ENCODE data around the gene ITSN2.

DNA sequence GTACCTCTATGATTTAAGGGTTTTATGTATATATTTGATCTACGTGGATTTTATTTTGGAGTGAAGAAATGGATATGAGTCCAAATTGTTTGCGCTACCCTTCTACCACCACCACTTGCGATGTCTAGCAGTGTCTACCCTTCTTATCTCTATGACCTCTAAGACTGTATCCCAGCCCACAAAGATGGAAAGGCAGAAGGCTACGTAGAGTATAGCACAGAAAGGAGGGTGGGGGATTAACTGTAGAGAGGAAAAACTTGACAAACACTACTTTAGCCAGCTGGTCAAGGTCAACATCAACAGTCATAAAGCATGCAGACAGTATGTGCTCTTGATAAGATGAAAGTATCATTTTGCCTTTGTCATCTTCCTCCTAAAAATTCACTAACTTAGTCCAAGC lies 14.4 kb downstream of the ITSN2 start:
- TF ChIP-seq, protein P1, sequence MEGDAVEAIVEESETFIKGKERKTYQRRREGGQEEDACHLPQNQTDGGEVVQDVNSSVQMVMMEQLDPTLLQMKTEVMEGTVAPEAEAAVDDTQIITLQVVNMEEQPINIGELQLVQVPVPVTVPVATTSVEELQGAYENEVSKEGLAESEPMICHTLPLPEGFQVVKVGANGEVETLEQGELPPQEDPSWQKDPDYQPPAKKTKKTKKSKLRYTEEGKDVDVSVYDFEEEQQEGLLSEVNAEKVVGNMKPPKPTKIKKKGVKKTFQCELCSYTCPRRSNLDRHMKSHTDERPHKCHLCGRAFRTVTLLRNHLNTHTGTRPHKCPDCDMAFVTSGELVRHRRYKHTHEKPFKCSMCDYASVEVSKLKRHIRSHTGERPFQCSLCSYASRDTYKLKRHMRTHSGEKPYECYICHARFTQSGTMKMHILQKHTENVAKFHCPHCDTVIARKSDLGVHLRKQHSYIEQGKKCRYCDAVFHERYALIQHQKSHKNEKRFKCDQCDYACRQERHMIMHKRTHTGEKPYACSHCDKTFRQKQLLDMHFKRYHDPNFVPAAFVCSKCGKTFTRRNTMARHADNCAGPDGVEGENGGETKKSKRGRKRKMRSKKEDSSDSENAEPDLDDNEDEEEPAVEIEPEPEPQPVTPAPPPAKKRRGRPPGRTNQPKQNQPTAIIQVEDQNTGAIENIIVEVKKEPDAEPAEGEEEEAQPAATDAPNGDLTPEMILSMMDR (IDR thresholded peaks at IDR 0.05; ENCODE audit: low read depth, low read length, missing input control): no peak
- TF ChIP-seq EGR1 (IDR thresholded peaks at IDR 0.05; ENCODE audit: low read depth in 2 of 2) (no peak), REST (IDR thresholded peaks at IDR 0.05) (no peak), YY1 (IDR thresholded peaks at IDR 0.05) (no peak), GABPA (IDR thresholded peaks at IDR 0.05 in 1 of 2, conservative IDR thresholded peaks at IDR 0.05 in 1 of 2) (no peak), TAF1 (conservative IDR thresholded peaks at IDR 0.05) (no peak), JUND (IDR thresholded peaks at IDR 0.05) (no peak)
